ENCODE results near the gene FCRL6. TPM values are rescaled to one million over a fixed set of nuclear protein-coding genes. Genes with fewer than 3 reads are reported as not detected.

FCRL6 gene
- total RNA-seq, 4 donors from 2014 or later, result 0.17 to 0.80 (median 0.42) TPM; not detected in 1

GRCh38 chr1:159859767-159860322 is 57.7 kb downstream of the FCRL6 start:
- 50 to 51% methylated on average over 7 of the region's 7 CpGs for WGBS, 2 donors
- no peak overlapping the region for H3K4me3 ChIP-seq (ENCODE audit: low read depth, poor library complexity, severe bottlenecking)
- intact Hi-C loops (cut with DNase I; ENCODE audit: low total_unique reads), result no loop called here
- DNase-seq (ENCODE audit: low spot score in 2 of 2), result no peak
- TF ChIP-seq POLR2A (IDR thresholded peaks at IDR 0.05) (no peak), CTCF (IDR thresholded peaks at IDR 0.05) (no peak)

GRCh38 chr1:159860456-159860855 is 58.3 kb downstream of the FCRL6 start:
- TF ChIP-seq POLR2A (IDR thresholded peaks at IDR 0.05) (no peak), CTCF (IDR thresholded peaks at IDR 0.05) (no peak)
- 0 to 29% methylated on average over 2 of the region's 3 CpGs for WGBS, 2 donors
- intact Hi-C loops (cut with DNase I; ENCODE audit: low total_unique reads), result no loop called here
- peak; percentile 43 to 84 for DNase-seq (ENCODE audit: low spot score in 2 of 2)
- H3K4me3 ChIP-seq (ENCODE audit: low read depth, poor library complexity, severe bottlenecking), result no peak overlapping the region

- no peak overlapping the region for H3K4me3 ChIP-seq (ENCODE audit: low read depth, poor library complexity, severe bottlenecking)
- TF ChIP-seq POLR2A (IDR thresholded peaks at IDR 0.05) (no peak), CTCF (IDR thresholded peaks at IDR 0.05) (no peak)
- intact Hi-C loops (cut with DNase I; ENCODE audit: low total_unique reads), result no loop called here
These were observed 59.1 kb downstream of the FCRL6 start for GRCh38 chr1:159861218-159861617.

GRCh38 chr1:159862031-159862430 is 59.9 kb downstream of the FCRL6 start:
- no peak for TF ChIP-seq POLR2A (IDR thresholded peaks at IDR 0.05)
- intact Hi-C loops (cut with DNase I; ENCODE audit: low total_unique reads), result no loop called here
- no peak overlapping the region for H3K4me3 ChIP-seq (ENCODE audit: low read depth, poor library complexity, severe bottlenecking)
- DNase-seq (ENCODE audit: low spot score in 2 of 2), result peak in 1 of 2 donors; percentile 64
- WGBS, 2 donors, result 60 to 68% methylated on average over 4 to 5 of the region's 5 CpGs

More at GRCh38 chr1:159861218-159861617, 59.1 kb downstream of the FCRL6 start:
- WGBS, 2 donors, result 49 to 63% methylated on average over 8 of the region's 8 CpGs
- peak in 1 of 2 donors; percentile 52 for DNase-seq (ENCODE audit: low spot score in 2 of 2)

- WGBS, 2 donors, result 46 to 51% methylated on average over 4 of the region's 4 CpGs
- no peak for TF ChIP-seq CTCF (IDR thresholded peaks at IDR 0.05)
- TF ChIP-seq POLR2A (IDR thresholded peaks at IDR 0.05), result no peak
- intact Hi-C loops (cut with DNase I; ENCODE audit: low total_unique reads), result no loop called here
- H3K4me3 ChIP-seq (ENCODE audit: low read depth, poor library complexity, severe bottlenecking), result no peak within 1 kb of the TSS
- DNase-seq (ENCODE audit: low spot score in 2 of 2), result no peak
These were observed 60.4 kb downstream of the FCRL6 start, which contains the start of gene VSIG8 for GRCh38 chr1:159862557-159862956. VSIG8 (minus strand) TSS chr1:159862657; CDS start chr1:159862521, 136 bp downstream.

- 61 to 74% methylated on average over 2 of the region's 2 CpGs for WGBS, 2 donors
- TF ChIP-seq POLR2A (IDR thresholded peaks at IDR 0.05) (no peak), CTCF (IDR thresholded peaks at IDR 0.05) (no peak)
- no peak overlapping the region for H3K4me3 ChIP-seq (ENCODE audit: low read depth, poor library complexity, severe bottlenecking)
- no peak for DNase-seq (ENCODE audit: low spot score in 2 of 2)
- intact Hi-C loops (cut with DNase I; ENCODE audit: low total_unique reads), result no loop called here
These were observed 62.1 kb downstream of the FCRL6 start for GRCh38 chr1:159864262-159864661.

Other genes with a start within 250 kb of the FCRL6 start
- not detected for gene APCS, start 214.5 kb upstream of the FCRL6 start, total RNA-seq
- gene CRP, start 87.8 kb upstream of the FCRL6 start, total RNA-seq, result under 1 TPM in 1 of 4 donors, not detected in 3; 0.52 TPM
- 100 to 1,000 TPM in 1 of 4 donors, 10 to 100 TPM in 3; 68.2 to 167 (median 90.7) TPM for gene DUSP23, start 21.4 kb upstream of the FCRL6 start, total RNA-seq
- gene SLAMF8, start 24.5 kb downstream of the FCRL6 start, total RNA-seq, result 1 to 10 TPM; 3.1 to 7.8 (median 5.2) TPM
- gene VSIG8, start 60.3 kb downstream of the FCRL6 start, total RNA-seq, result 10 to 100 TPM; 14.6 to 54.5 (median 43.1) TPM
- 1 to 10 TPM in 1 of 4 donors, under 1 TPM in 3; 0.46 to 3.0 (median 0.66) TPM for gene CFAP45, start 97.8 kb downstream of the FCRL6 start, total RNA-seq
- 100 to 1,000 TPM; 244 to 413 (median 306) TPM for gene TAGLN2, start 123.1 kb downstream of the FCRL6 start, total RNA-seq
- 10 to 100 TPM; 17.7 to 29.6 (median 19.6) TPM for gene IGSF9, start 143.3 kb downstream of the FCRL6 start, total RNA-seq
- not detected for gene SLAMF9, start 151.9 kb downstream of the FCRL6 start, total RNA-seq
- gene PIGM, start 229.6 kb downstream of the FCRL6 start, total RNA-seq, result 1 to 10 TPM; 2.4 to 4.5 (median 3.6) TPM